Neural cell (in vitro differentiated cells): ENCODE data around the gene PGRMC1. TPM values are rescaled to one million over a fixed set of nuclear protein-coding genes. Genes with fewer than 3 reads are reported as not detected.

Experiments used
- H2AFZ ChIP-seq: fragments of 200-600, 300-800 bp; sonication (generic), shearing (Covaris generic); 2 replicates; pipeline ENCODE4 v1.6.0; 2014; ENCODE audit warnings: low read depth, mild to moderate bottlenecking, antibody characterized with exemption, low read length, moderate library complexity
- H3F3A ChIP-seq: fragments of 200-600 bp; shearing (Covaris generic); 2 replicates; pipeline ENCODE4 v1.6.1; 2016; ENCODE audit warnings: mild to moderate bottlenecking, moderate library complexity, mixed read lengths, antibody characterized with exemption, low read length; ENCODE audit not compliant: insufficient read depth, poor library complexity, severe bottlenecking
- H3K27ac ChIP-seq: fragments of 200-600, 300-800 bp; sonication (generic), shearing (Covaris generic); 2 replicates; pipeline ENCODE4 v1.5.1; 2014; ENCODE audit warnings: mild to moderate bottlenecking, low read length, moderate library complexity
- H3K27me3 ChIP-seq: fragments of 300-800, 200-600 bp; sonication (generic), shearing (Covaris generic); 2 replicates; pipeline ENCODE4 v1.6.0; 2014; ENCODE audit warnings: mild to moderate bottlenecking, low read depth, low read length, moderate library complexity; ENCODE audit not compliant: insufficient read depth
- H3K36me3 ChIP-seq: fragments of 300-800, 200-600 bp; sonication (generic), shearing (Covaris generic); 2 replicates; pipeline ENCODE4 v1.5.1; 2014; ENCODE audit warnings: mild to moderate bottlenecking, antibody characterized with exemption, low read length, moderate library complexity; ENCODE audit not compliant: insufficient read depth
- H3K4me2 ChIP-seq: fragments of 300-800, 200-600 bp; sonication (generic), shearing (Covaris generic); 2 replicates; pipeline ENCODE4 v1.6.0; 2014; ENCODE audit warnings: mild to moderate bottlenecking, low read length
- H3K4me3 ChIP-seq: fragments of 300-800, 200-600 bp; sonication (generic), shearing (Covaris generic); 2 replicates; pipeline ENCODE4 v1.5.1; 2014; ENCODE audit warnings: mild to moderate bottlenecking, low read length, moderate library complexity
- H3K79me2 ChIP-seq: fragments of 200-600 bp; shearing (Covaris generic); replicated peaks from 2 replicates; pipeline ENCODE4 v1.6.0; 2014; ENCODE audit warnings: mild to moderate bottlenecking, low read length, moderate library complexity; ENCODE audit not compliant: insufficient read depth
- H3K9ac ChIP-seq: fragments of 300-800, 200-600 bp; sonication (generic), shearing (Covaris generic); 2 replicates; pipeline ENCODE4 v1.6.1; 2016; ENCODE audit warnings: mild to moderate bottlenecking, low read length, mixed read lengths
- H3K9me2 ChIP-seq: fragments of 200-600 bp; shearing (Covaris generic); 2 replicates; pipeline ENCODE4 v1.6.1; 2016; ENCODE audit warnings: mild to moderate bottlenecking, low read length, mixed read lengths; ENCODE audit not compliant: insufficient read depth
- H3K9me3 ChIP-seq: fragments of 200-600, 300-800 bp; sonication (generic), shearing (Covaris generic); 2 replicates; pipeline ENCODE4 v1.6.1; 2016; ENCODE audit warnings: mild to moderate bottlenecking, mixed run types, low read length, moderate library complexity, mixed read lengths
- H4K20me1 ChIP-seq: fragments of 200-600 bp; shearing (Covaris generic); 2 replicates; pipeline ENCODE4 v1.6.1; 2016; ENCODE audit warnings: mild to moderate bottlenecking, mixed run types; ENCODE audit not compliant: insufficient read depth
- CTCF ChIP-seq: fragments of 450-650 bp; IDR thresholded peaks from 2 replicates; pipeline ENCODE4 v1.5.1; 2014; ENCODE audit warnings: antibody characterized with exemption, mild to moderate bottlenecking, moderate library complexity; ENCODE audit not compliant: poor library complexity, severe bottlenecking
- EP300 ChIP-seq: fragments of 450-650 bp; conservative IDR thresholded peaks from 2 replicates; pipeline ENCODE4 v1.6.1; 2014; ENCODE audit warnings: antibody characterized with exemption, mild to moderate bottlenecking, moderate library complexity; ENCODE audit not compliant: poor library complexity, severe bottlenecking
- MXI1 ChIP-seq: fragments of 450-650 bp; conservative IDR thresholded peaks from 2 replicates; pipeline ENCODE4 v1.6.1; 2014; ENCODE audit warnings: antibody characterized with exemption, mild to moderate bottlenecking; ENCODE audit not compliant: poor library complexity, severe bottlenecking
- POLR2AphosphoS5 ChIP-seq: IDR thresholded peaks from 2 replicates; pipeline ENCODE4 v1.6.1; 2012
- RAD21 ChIP-seq: fragments of 450-650 bp; conservative IDR thresholded peaks from 2 replicates; pipeline ENCODE4 v1.6.1; 2014; ENCODE audit warnings: antibody characterized with exemption, mild to moderate bottlenecking, moderate library complexity
- REST ChIP-seq: IDR thresholded peaks from 2 replicates; pipeline ENCODE4 v1.6.1; 2012; ENCODE audit warnings: borderline replicate concordance
- TAF1 ChIP-seq: IDR thresholded peaks from 2 replicates; pipeline ENCODE4 v1.6.1; 2012; ENCODE audit warnings: low read depth
- polyA plus RNA-seq: library from polyadenylated mRNA; depleted of rRNA; stranded (reverse); fragments of >200 nt; gene quantifications from 2 replicates; pipeline ENCODE4 v1.2.3, GENCODE V29; 2014

PGRMC1 gene
- polyA plus RNA-seq, 1 donor from 2014 or later: 672 TPM

- Histone ChIP-seq H3K4me2 (no peak overlapping the region), H3K79me2 (no peaks in the 10 kb centered on the region), H3K9me2 (no peaks in the 10 kb centered on the region), H3K27me3 (no peaks in the 10 kb centered on the region), H3K4me3 (no peak overlapping the region), H2AFZ (no peak overlapping the region), H3F3A (no peaks in the 10 kb centered on the region), H3K9me3 (no peaks in the 10 kb centered on the region), H3K27ac (no peak overlapping the region), H3K36me3 (no peaks in the 10 kb centered on the region), H3K9ac (no peak overlapping the region), H4K20me1 (no peaks in the 10 kb centered on the region)
- no peak for TF ChIP-seq TAF1
- TF ChIP-seq MXI1: no peak
- no peak for TF ChIP-seq EP300
- no peak for TF ChIP-seq RAD21
- no peak for TF ChIP-seq REST
Observed at GRCh38 chrX:119230850-119231249, 5.2 kb upstream of the PGRMC1 start.

GRCh38 chrX:119231936-119232445 lies 4.1 kb upstream of the PGRMC1 start:
- Histone ChIP-seq H3K27ac (no peak overlapping the region), H3K9ac (no peak overlapping the region), H3K36me3 (no peaks in the 10 kb centered on the region), H3K9me2 (no peaks in the 10 kb centered on the region), H3K79me2 (no peaks in the 10 kb centered on the region), H2AFZ (no peak overlapping the region), H3K9me3 (no peaks in the 10 kb centered on the region), H3K4me3 (no peak overlapping the region), H4K20me1 (no peaks in the 10 kb centered on the region), H3K4me2 (no peak overlapping the region), H3K27me3 (no peaks in the 10 kb centered on the region), H3F3A (no peaks in the 10 kb centered on the region)
- no peak for TF ChIP-seq CTCF

GRCh38 chrX:119235051-119235511 lies 1.0 kb upstream of the PGRMC1 start:
- Histone ChIP-seq H3K4me2 (no peak overlapping the region), H3K9me2 (no peaks in the 10 kb centered on the region), H3K27ac (peak overlapping the region; percentile 87), H3K36me3 (no peaks in the 10 kb centered on the region), H3K4me3 (peak overlapping the region; percentile 89), H4K20me1 (no peaks in the 10 kb centered on the region), H3K9ac (no peak overlapping the region), H3K79me2 (peaks cover 29% of the 10 kb centered on the region), H3K27me3 (no peaks in the 10 kb centered on the region), H3F3A (no peaks in the 10 kb centered on the region), H3K9me3 (no peaks in the 10 kb centered on the region), H2AFZ (no peak overlapping the region)
- TF ChIP-seq RAD21 (no peak), CTCF (no peak), MXI1 (no peak), EP300 (no peak), POLR2AphosphoS5 (no peak)
